ENCODE data around the gene BBS4.
A peak's percentile ranks its signal among the peaks of the same experiment; 100 is the strongest.

BBS4 gene

GRCh38 chr15:72676838-72677237, 9.2 kb upstream of the BBS4 start:
- Histone ChIP-seq H3K4me3 (ENCODE audit: low read length) (no peak overlapping the region), H3K4me2 (ENCODE audit: low read length) (no peak overlapping the region), H3K79me2 (ENCODE audit: low read length) (no peaks in the 10 kb centered on the region), H4K20me1 (ENCODE audit: insufficient read depth, low read length) (no peaks in the 10 kb centered on the region), H3K36me3 (replicated peaks; ENCODE audit: low read depth, low read length) (no peaks in the 10 kb centered on the region), H2AFZ (ENCODE audit: low read depth, low read length) (no peak overlapping the region), H3K9ac (ENCODE audit: low read length) (no peak overlapping the region), H3K27ac (ENCODE audit: low read length) (no peak overlapping the region), H3K27me3 (ENCODE audit: low read depth, low read length) (peaks cover 37% of the 10 kb centered on the region), H3K9me3 (ENCODE audit: insufficient read depth, low read length) (no peaks in the 10 kb centered on the region), H3K4me1 (ENCODE audit: low read length) (no peaks in the 10 kb centered on the region)
- no peak for TF ChIP-seq EZH2phosphoT487 (IDR thresholded peaks at IDR 0.05; ENCODE audit: low read depth)
- TF ChIP-seq, protein P1, sequence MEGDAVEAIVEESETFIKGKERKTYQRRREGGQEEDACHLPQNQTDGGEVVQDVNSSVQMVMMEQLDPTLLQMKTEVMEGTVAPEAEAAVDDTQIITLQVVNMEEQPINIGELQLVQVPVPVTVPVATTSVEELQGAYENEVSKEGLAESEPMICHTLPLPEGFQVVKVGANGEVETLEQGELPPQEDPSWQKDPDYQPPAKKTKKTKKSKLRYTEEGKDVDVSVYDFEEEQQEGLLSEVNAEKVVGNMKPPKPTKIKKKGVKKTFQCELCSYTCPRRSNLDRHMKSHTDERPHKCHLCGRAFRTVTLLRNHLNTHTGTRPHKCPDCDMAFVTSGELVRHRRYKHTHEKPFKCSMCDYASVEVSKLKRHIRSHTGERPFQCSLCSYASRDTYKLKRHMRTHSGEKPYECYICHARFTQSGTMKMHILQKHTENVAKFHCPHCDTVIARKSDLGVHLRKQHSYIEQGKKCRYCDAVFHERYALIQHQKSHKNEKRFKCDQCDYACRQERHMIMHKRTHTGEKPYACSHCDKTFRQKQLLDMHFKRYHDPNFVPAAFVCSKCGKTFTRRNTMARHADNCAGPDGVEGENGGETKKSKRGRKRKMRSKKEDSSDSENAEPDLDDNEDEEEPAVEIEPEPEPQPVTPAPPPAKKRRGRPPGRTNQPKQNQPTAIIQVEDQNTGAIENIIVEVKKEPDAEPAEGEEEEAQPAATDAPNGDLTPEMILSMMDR (IDR thresholded peaks at IDR 0.05; ENCODE audit: low read depth, low read length) = no peak

GRCh38 chr15:72680931-72681330, 5.1 kb upstream of the BBS4 start:
- no peak overlapping the region for H3K9ac ChIP-seq (ENCODE audit: low read length)
- no peak overlapping the region for H3K4me2 ChIP-seq (ENCODE audit: low read length)
- H3K27ac ChIP-seq (ENCODE audit: low read length) = no peak overlapping the region
- H3K4me3 ChIP-seq (ENCODE audit: low read length) = no peak overlapping the region
- H4K20me1 ChIP-seq (ENCODE audit: insufficient read depth, low read length) = no peaks in the 10 kb centered on the region
- TF ChIP-seq, protein P1 (IDR thresholded peaks at IDR 0.05; ENCODE audit: low read depth, low read length) = no peak
- TF ChIP-seq EZH2phosphoT487 (IDR thresholded peaks at IDR 0.05; ENCODE audit: low read depth) = no peak
- H2AFZ ChIP-seq (ENCODE audit: low read depth, low read length) = no peak overlapping the region
- no peaks in the 10 kb centered on the region for H3K9me3 ChIP-seq (ENCODE audit: insufficient read depth, low read length)
- H3K36me3 ChIP-seq (replicated peaks; ENCODE audit: low read depth, low read length) = no peaks in the 10 kb centered on the region
- H3K27me3 ChIP-seq (ENCODE audit: low read depth, low read length) = peaks cover 26% of the 10 kb centered on the region; the same call in 1 of the 2 replicates
- H3K79me2 ChIP-seq (ENCODE audit: low read length) = no peaks in the 10 kb centered on the region
- peaks cover 6% of the 10 kb centered on the region for H3K4me1 ChIP-seq (ENCODE audit: low read length)

GRCh38 chr15:72682772-72683171, 3.2 kb upstream of the BBS4 start:
- no peaks in the 10 kb centered on the region for H3K79me2 ChIP-seq (ENCODE audit: low read length)
- H3K4me2 ChIP-seq (ENCODE audit: low read length) = no peak overlapping the region
- TF ChIP-seq, protein P1 (IDR thresholded peaks at IDR 0.05; ENCODE audit: low read depth, low read length) = no peak
- TF ChIP-seq EZH2phosphoT487 (IDR thresholded peaks at IDR 0.05; ENCODE audit: low read depth) = no peak
- no peak overlapping the region for H3K4me3 ChIP-seq (ENCODE audit: low read length)
- no peak overlapping the region for H3K9ac ChIP-seq (ENCODE audit: low read length)
- no peak overlapping the region; the same call in 1 of the 2 replicates for H2AFZ ChIP-seq (ENCODE audit: low read depth, low read length)
- H3K27me3 ChIP-seq (ENCODE audit: low read depth, low read length) = peaks cover 22% of the 10 kb centered on the region; the same call in 1 of the 2 replicates
- H3K27ac ChIP-seq (ENCODE audit: low read length) = no peak overlapping the region
- H3K9me3 ChIP-seq (ENCODE audit: insufficient read depth, low read length) = no peaks in the 10 kb centered on the region
- H4K20me1 ChIP-seq (ENCODE audit: insufficient read depth, low read length) = no peaks in the 10 kb centered on the region
- peaks cover 9% of the 10 kb centered on the region for H3K4me1 ChIP-seq (ENCODE audit: low read length)
- no peaks in the 10 kb centered on the region for H3K36me3 ChIP-seq (replicated peaks; ENCODE audit: low read depth, low read length)

GRCh38 chr15:72685301-72685924, 594 bp upstream of the BBS4 start:
- H3K4me3 ChIP-seq (ENCODE audit: low read length) = peak overlapping the region; percentile 90
- peaks cover 9% of the 10 kb centered on the region for H3K4me1 ChIP-seq (ENCODE audit: low read length)
- H3K36me3 ChIP-seq (replicated peaks; ENCODE audit: low read depth, low read length) = no peaks in the 10 kb centered on the region
- peak overlapping the region; percentile 89 for H3K4me2 ChIP-seq (ENCODE audit: low read length)
- H3K9ac ChIP-seq (ENCODE audit: low read length) = peak overlapping the region; percentile 81
- TF ChIP-seq, protein P1 (IDR thresholded peaks at IDR 0.05; ENCODE audit: low read depth, low read length) = no peak
- no peak for TF ChIP-seq EZH2phosphoT487 (IDR thresholded peaks at IDR 0.05; ENCODE audit: low read depth)
- H3K9me3 ChIP-seq (ENCODE audit: insufficient read depth, low read length) = no peaks in the 10 kb centered on the region
- H2AFZ ChIP-seq (ENCODE audit: low read depth, low read length) = peak overlapping the region; percentile 96
- peak overlapping the region; percentile 58 for H3K27ac ChIP-seq (ENCODE audit: low read length)
- H4K20me1 ChIP-seq (ENCODE audit: insufficient read depth, low read length) = no peaks in the 10 kb centered on the region
- no peaks in the 10 kb centered on the region; the same call in 1 of the 2 replicates for H3K79me2 ChIP-seq (ENCODE audit: low read length)
- H3K27me3 ChIP-seq (ENCODE audit: low read depth, low read length) = peaks cover 5% of the 10 kb centered on the region; the same call in 1 of the 2 replicates

Measured in OCI-LY3 (cell line).